Measurements from ENCODE around the gene MTLN. TPM values are rescaled to one million over a fixed set of nuclear protein-coding genes. Genes with fewer than 3 reads are reported as not detected.
A peak's percentile ranks its signal among the peaks of the same experiment; 100 is the strongest.
"Not testable (repeated sequence)": the region's sequence is repeated elsewhere in the genome, so short reads cannot be mapped to it uniquely, and the experiment has no call there.

Gene MTLN
- total RNA-seq, 3 donors from 2014 or later: 35.4 to 104 (median 65.0) TPM

DNA sequence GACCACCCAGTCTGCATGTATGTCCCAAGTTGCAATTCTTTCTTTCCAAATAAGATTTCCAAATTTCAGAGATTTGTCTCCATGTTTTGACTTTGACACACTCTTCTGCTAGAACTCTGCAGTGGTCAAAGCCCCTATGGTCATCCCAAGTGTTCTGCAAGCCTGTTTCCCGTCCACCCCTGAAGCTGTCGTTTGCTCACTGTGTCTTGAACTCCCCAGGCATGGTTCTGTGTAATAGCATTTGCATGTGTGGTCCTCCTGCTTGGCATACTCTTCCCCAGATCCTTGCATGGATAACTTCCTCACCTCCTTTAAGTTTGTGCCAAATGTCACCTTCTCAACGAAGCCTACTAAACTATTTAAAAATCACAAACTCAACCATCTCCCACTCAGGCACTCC, 3.9 kb upstream of the MTLN start:
- DNase-seq (no peak), ATAC-seq (no peak)
- Mint-ChIP-seq H3K9me3 (no peaks in the 10 kb centered on the region), H3K27me3 (ENCODE audit: low read depth) (peaks cover 57% of the 10 kb centered on the region), H3K4me3 (no peak overlapping the region), H3K4me1 (ENCODE audit: low read depth) (peaks cover 9% of the 10 kb centered on the region), H3K36me3 (ENCODE audit: insufficient read depth) (peaks cover 3% of the 10 kb centered on the region)

DNA sequence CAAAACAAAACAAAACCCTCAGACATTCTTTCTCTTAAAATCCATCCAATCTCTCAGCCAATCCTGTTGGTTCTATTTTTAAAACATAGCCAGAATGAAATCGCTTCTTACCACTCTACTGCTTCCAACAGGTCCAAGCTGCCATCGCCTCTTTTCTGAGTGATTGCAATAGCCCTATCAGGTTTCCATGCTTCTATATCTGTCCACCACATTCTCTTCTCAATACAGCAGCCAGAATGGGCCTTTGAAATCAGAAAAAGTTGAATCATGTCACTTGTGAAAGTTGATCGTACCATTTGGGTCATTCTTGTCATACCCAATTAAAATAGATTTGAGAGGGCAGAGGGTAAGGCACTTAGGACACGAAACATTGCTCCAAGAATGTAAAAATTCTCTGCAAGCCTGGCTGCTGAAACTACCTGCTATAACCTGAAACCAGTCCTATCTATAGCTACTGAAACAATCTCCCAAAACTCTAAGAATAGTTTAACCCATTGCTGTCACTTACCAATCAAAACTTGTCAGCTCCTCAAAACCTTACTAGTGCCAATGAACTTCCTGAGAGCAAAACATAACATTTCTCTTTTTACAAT, 3.3 kb upstream of the MTLN start:
- no peaks in the 10 kb centered on the region for H3K9me3 Mint-ChIP-seq
- no peak overlapping the region for H3K4me3 Mint-ChIP-seq
- H3K36me3 Mint-ChIP-seq (ENCODE audit: insufficient read depth): peaks cover 3% of the 10 kb centered on the region
- DNase-seq (no peak), ATAC-seq (no peak)
- peaks cover 57% of the 10 kb centered on the region for H3K27me3 Mint-ChIP-seq (ENCODE audit: low read depth)
- peaks cover 9% of the 10 kb centered on the region for H3K4me1 Mint-ChIP-seq (ENCODE audit: low read depth)

DNA sequence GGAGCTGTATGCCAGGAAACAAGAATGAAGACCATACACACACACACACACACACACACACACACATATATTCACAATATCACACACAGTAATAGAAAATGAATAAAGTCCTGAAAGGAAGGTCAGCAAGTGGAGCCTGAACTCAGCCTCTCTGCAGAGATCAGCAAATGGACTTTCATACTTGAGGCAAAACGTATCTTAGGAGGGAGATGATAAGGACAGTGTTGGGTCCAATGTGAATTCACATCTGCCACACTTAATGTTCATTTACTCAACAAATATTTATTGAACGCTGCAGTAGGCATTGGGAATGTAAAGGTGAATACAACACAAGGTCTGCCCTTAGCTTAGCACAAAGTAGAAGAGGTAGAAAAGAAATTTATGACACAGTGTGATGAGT, 2.7 kb upstream of the MTLN start:
- Mint-ChIP-seq H3K27me3 (ENCODE audit: low read depth) (peaks cover 52% of the 10 kb centered on the region), H3K4me1 (ENCODE audit: low read depth) (peaks cover 11% of the 10 kb centered on the region)
- ATAC-seq: no peak

DNA sequence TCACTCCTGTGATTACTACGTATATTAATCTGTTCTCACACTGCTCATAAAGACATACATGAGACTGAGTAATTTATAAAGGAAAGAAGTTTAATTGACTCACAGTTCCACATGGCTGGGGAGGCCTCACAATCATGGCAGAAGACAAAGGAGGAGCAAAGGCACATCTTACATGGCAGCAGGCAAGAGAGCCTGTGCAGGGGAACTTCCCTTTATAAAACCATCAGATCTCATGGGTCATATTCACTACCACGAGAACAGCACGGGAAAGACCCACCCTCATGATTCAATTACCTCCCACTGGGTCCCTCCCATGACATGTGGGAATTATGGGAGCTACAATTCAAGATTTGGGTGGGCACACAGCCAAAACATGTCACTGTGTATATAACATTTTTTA, 1.2 kb upstream of the MTLN start:
- Mint-ChIP-seq H3K4me3 (peak overlapping the region; percentile 44), H3K36me3 (ENCODE audit: insufficient read depth) (peaks cover 16% of the 10 kb centered on the region), H3K27me3 (ENCODE audit: low read depth) (peaks cover 38% of the 10 kb centered on the region), H3K4me1 (ENCODE audit: low read depth) (peaks cover 21% of the 10 kb centered on the region)
- not testable (repeated sequence) for DNase-seq, H3K9me3 Mint-ChIP-seq, ATAC-seq

More for the DNA sequence above, 2.7 kb upstream of the MTLN start:
- no peak overlapping the region for H3K4me3 Mint-ChIP-seq
- no peak for DNase-seq
- no peaks in the 10 kb centered on the region for H3K9me3 Mint-ChIP-seq
- H3K36me3 Mint-ChIP-seq (ENCODE audit: insufficient read depth): peaks cover 6% of the 10 kb centered on the region

DNA sequence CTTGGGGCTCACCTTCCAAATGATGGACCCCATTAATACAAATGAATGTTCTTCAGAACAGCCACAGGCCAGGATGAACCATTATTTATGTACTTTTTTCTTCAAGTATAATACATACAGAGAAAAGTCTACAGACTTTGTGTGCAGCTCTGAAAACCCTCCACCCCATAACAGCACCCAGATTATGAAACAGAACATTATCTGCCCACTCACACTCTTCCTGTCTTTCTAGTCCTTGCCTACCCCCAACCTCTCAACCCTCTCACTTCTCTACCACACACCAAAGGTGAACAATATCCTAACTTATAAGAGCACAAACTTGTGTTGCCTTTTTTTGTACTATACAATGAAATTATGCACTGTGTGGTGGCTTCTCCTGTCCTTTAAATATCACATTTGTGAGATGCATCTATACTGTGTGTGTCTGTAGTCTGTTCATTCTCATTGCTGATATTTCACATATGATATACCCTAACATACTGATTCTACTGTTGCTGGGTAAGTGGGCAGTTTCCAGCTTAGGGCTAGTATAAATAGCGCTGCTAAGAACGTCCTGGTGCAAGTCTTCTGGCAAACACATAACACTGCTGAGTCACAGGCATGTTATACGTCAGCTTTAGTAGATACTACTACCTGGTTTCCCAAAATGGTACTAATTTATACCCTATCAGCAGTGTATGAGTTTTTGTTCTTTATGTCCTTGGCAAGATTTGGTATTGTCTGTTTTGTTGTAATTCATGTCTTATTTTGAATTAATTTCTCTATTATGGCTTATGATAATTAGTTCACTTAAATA, 6.5 kb downstream of the MTLN start:
- H3K4me3 Mint-ChIP-seq: peak overlapping the region; percentile 85
- H3K36me3 Mint-ChIP-seq (ENCODE audit: insufficient read depth): peaks cover 16% of the 10 kb centered on the region
- no peaks in the 10 kb centered on the region for H3K9me3 Mint-ChIP-seq
- ATAC-seq: no peak
- DNase-seq: no peak
- H3K4me1 Mint-ChIP-seq (ENCODE audit: low read depth): peaks cover 28% of the 10 kb centered on the region
- H3K27me3 Mint-ChIP-seq (ENCODE audit: low read depth): no peaks in the 10 kb centered on the region

DNA sequence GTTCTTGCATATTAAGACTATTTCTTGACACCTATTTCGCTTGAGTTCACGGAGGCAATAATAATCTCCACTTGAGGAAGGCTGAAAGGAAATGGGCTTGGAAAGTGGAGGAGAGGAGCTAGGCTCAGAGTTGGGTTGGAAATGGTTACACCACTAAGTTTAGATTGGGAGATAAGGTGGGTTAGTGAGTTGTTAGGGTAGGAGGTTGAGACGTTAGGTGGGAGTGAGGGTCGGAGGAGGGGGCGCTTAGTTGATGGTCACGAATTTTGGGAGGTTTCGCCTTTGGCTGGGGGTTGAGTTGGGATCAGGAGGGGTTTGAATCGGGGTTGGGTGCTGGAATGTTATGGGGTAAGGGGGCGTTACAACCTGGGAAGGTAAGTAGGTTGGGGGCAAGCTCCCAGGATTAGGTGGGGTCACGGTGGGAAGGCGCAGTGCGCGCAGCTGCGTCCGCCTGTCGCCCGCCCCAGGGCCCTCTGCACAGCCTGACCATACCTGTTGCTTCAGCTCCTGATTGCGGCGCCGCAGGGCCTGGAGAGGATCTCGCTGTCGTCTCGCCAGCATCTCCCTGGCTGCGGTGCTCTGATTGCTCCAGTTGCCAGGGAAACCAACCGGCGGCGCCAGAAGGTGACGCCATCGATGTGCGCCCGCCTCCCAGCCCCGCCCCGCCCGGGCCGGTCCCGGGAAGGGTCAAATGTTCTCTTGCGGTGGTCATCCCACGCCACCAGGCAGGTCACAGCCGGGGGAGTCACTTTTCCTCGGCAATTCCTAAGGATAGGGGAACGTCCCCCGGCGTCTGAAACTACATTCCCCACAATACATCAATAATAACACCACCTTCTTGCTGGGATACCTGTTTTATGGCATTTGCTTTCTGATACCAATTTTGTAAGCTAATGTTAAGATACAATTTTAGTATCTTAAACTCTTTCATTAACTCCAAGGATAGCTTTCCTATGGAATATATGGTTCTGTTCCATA, 7.7 kb downstream of the MTLN start, which contains the start of gene NPHP1:
Gene NPHP1, minus strand, starts transcription at position 606 of the 978 bp plus-strand sequence. Its CDS starts 45 bp downstream, at position 561.
- H3K9me3 Mint-ChIP-seq: no peaks in the 10 kb centered on the region
- DNase-seq (peak; percentile 79), ATAC-seq (peak; percentile 90 to 95)
- H3K27me3 Mint-ChIP-seq (ENCODE audit: low read depth): no peaks in the 10 kb centered on the region
- peaks cover 22% of the 10 kb centered on the region for H3K4me1 Mint-ChIP-seq (ENCODE audit: low read depth)
- peaks cover 11% of the 10 kb centered on the region for H3K36me3 Mint-ChIP-seq (ENCODE audit: insufficient read depth)
- peak within 1 kb of the TSS; percentile 85 for H3K4me3 Mint-ChIP-seq

- Mint-ChIP-seq H3K27me3 (ENCODE audit: low read depth) (no peaks in the 10 kb centered on the region), H3K4me1 (ENCODE audit: low read depth) (no peaks in the 10 kb centered on the region), H3K9me3 (no peaks in the 10 kb centered on the region), H3K36me3 (ENCODE audit: insufficient read depth) (no peaks in the 10 kb centered on the region), H3K4me3 (no peak overlapping the region)
- ATAC-seq (no peak), DNase-seq (no peak)
These were observed 14.3 kb downstream of the MTLN start for GRCh38 chr2:110198016-110198415.

GRCh38 chr2:110197452-110197851, 14.9 kb downstream of the MTLN start:
- no peaks in the 10 kb centered on the region for H3K4me1 Mint-ChIP-seq (ENCODE audit: low read depth)
- DNase-seq (no peak), ATAC-seq (no peak)
- no peaks in the 10 kb centered on the region for H3K36me3 Mint-ChIP-seq (ENCODE audit: insufficient read depth)
- no peaks in the 10 kb centered on the region for H3K27me3 Mint-ChIP-seq (ENCODE audit: low read depth)
- no peak overlapping the region for H3K4me3 Mint-ChIP-seq
- no peaks in the 10 kb centered on the region for H3K9me3 Mint-ChIP-seq

DNA sequence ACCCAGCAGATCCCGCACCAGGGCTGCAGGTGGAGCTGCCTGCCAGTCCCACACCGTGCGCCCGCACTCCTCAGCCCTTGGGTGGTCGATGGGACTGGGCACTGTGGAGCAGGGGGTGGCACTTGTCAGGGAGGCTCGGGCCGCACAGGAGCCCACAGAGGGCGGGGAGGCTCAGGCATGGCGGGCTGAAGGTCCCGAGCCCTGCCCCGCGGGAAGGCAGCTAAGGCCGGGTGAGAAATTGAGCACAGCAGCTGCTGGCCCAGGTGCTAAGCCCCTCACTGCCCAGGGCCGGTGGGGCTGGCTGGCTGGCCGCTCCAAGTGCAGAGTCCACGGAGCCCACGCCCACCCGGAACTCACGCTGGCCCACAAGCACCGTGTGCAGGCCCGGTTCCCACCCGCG, 22.2 kb downstream of the MTLN start:
- ATAC-seq; H3K4me3 Mint-ChIP-seq; DNase-seq; H3K27me3 Mint-ChIP-seq (ENCODE audit: low read depth); H3K36me3 Mint-ChIP-seq (ENCODE audit: insufficient read depth); H3K4me1 Mint-ChIP-seq (ENCODE audit: low read depth): not testable (repeated sequence)
- peaks cover 12% of the 10 kb centered on the region for H3K9me3 Mint-ChIP-seq

DNA sequence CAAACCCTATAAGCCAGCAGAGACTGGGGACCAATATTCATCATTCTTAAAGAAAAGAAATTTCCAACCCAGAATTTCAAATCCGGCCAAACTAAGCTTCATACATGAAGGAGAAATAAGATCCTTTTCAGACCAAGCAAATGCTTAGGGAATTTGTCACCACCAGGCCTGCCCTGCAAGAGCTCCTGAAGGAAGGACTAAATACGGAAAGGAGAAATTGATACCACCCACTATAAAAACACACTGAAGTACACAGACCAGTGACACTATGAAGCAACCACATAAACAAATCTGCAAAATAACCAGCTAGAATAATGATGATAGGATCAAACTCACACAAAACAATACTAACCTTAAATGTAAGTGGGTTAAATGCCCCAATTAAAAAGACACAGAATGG, 29.9 kb downstream of the MTLN start:
- Mint-ChIP-seq H3K9me3 (peaks cover 16% of the 10 kb centered on the region), H3K4me3 (no peak overlapping the region), H3K27me3 (ENCODE audit: low read depth) (peaks cover 17% of the 10 kb centered on the region), H3K4me1 (ENCODE audit: low read depth) (no peaks in the 10 kb centered on the region), H3K36me3 (ENCODE audit: insufficient read depth) (peaks cover 4% of the 10 kb centered on the region)
- ATAC-seq (no peak), DNase-seq (no peak)

DNA sequence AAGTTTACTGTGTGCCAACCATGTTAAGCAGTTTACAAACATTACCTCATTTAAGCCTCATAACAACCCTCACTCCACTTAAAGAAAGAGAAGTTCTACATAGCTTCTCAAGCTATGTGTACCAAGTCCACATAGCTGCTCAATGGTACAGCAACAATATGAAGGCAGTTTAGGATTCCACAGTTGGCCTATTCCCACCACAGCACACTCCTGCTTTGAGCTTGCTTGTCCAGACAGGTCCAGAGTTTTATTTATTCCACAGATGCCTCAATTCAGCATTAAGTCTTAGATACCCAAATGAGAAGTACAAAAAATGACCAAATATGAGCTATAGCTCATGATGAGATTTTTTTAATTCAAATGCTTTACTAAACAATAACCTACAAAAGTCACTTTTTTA, 32.3 kb downstream of the MTLN start:
- ATAC-seq: no peak

GRCh38 chr2:110173523-110173922, 38.8 kb downstream of the MTLN start:
- H3K27me3 Mint-ChIP-seq (ENCODE audit: low read depth): peaks cover 3% of the 10 kb centered on the region
- peaks cover 3% of the 10 kb centered on the region for H3K4me1 Mint-ChIP-seq (ENCODE audit: low read depth)
- ATAC-seq (no peak), DNase-seq (no peak)
- H3K4me3 Mint-ChIP-seq: no peak overlapping the region
- H3K36me3 Mint-ChIP-seq (ENCODE audit: insufficient read depth): no peaks in the 10 kb centered on the region
- H3K9me3 Mint-ChIP-seq: no peaks in the 10 kb centered on the region

More for the DNA sequence above, 32.3 kb downstream of the MTLN start:
- peaks cover 4% of the 10 kb centered on the region for H3K36me3 Mint-ChIP-seq (ENCODE audit: insufficient read depth)
- DNase-seq: no peak
- peaks cover 12% of the 10 kb centered on the region for H3K9me3 Mint-ChIP-seq
- no peaks in the 10 kb centered on the region for H3K4me1 Mint-ChIP-seq (ENCODE audit: low read depth)
- peaks cover 17% of the 10 kb centered on the region for H3K27me3 Mint-ChIP-seq (ENCODE audit: low read depth)
- H3K4me3 Mint-ChIP-seq: no peak overlapping the region

DNA sequence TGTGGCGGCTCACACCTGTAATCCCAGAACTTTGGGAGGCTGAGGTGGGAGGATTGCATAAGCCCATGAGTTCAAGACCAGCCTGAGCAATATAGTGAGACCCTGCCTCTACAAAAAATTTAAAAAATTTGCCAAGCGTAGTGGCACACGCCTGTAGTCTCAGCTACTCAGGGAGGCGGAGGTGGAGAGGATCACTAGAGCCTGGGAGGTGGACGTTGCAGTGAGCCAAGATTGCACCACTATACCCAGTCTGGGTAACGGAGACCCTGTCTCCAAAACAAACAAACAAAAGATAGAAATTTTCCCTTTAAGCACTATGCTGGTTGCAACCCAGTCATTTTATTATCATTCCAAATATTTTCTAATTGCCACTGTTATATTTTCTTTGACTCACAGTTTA, 39.8 kb downstream of the MTLN start:
- peaks cover 4% of the 10 kb centered on the region for H3K27me3 Mint-ChIP-seq (ENCODE audit: low read depth)
- no peaks in the 10 kb centered on the region for H3K9me3 Mint-ChIP-seq

DNA sequence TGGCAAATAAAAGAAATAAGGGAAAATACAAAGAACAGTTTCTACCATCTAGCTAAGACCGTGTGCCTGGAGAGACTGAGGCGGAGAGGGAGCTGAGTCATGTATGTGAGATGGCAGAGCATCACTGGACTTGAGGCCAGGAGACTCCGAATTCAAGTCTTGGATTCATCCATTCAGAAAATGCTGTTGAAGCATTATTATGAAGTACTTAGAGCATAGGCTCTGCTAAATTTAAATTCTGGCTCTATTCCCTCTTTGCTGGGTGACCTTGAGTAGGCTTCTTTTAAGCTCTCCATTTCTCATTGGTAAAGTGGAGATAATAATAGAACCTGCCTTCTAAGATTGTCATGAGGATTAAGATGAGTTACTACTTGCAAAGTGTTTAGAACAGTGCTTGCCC, 42.2 kb downstream of the MTLN start:
- Mint-ChIP-seq H3K4me3 (no peak overlapping the region), H3K27me3 (ENCODE audit: low read depth) (peaks cover 2% of the 10 kb centered on the region), H3K4me1 (ENCODE audit: low read depth) (peaks cover 3% of the 10 kb centered on the region)

More for the DNA sequence above, 39.8 kb downstream of the MTLN start:
- H3K4me3 Mint-ChIP-seq: no peak overlapping the region
- peaks cover 3% of the 10 kb centered on the region for H3K4me1 Mint-ChIP-seq (ENCODE audit: low read depth)
- no peaks in the 10 kb centered on the region for H3K36me3 Mint-ChIP-seq (ENCODE audit: insufficient read depth)
- DNase-seq (no peak), ATAC-seq (no peak)

More for the DNA sequence above, 42.2 kb downstream of the MTLN start:
- ATAC-seq (no peak), DNase-seq (no peak)
- H3K9me3 Mint-ChIP-seq: no peaks in the 10 kb centered on the region
- no peaks in the 10 kb centered on the region for H3K36me3 Mint-ChIP-seq (ENCODE audit: insufficient read depth)

Measured in activated T-cell treated with anti-CD3 and anti-CD28 coated beads, Interleukin-2, amount 50 U/mL, for 4 hours (primary cell).